GM21447 (cell line): Measurements from ENCODE around the gene LHFPL3.
"Not testable (repeated sequence)": the region's sequence is repeated elsewhere in the genome, so short reads cannot be mapped to it uniquely, and the experiment has no call there.

Experiments used
- ATAC-seq: cut with Tn5 transposase; IDR thresholded peaks from one replicate; pipeline ENCODE4 v1.9.1; 2021; ENCODE audit not compliant: unreplicated experiment

The LHFPL3 gene

DNA sequence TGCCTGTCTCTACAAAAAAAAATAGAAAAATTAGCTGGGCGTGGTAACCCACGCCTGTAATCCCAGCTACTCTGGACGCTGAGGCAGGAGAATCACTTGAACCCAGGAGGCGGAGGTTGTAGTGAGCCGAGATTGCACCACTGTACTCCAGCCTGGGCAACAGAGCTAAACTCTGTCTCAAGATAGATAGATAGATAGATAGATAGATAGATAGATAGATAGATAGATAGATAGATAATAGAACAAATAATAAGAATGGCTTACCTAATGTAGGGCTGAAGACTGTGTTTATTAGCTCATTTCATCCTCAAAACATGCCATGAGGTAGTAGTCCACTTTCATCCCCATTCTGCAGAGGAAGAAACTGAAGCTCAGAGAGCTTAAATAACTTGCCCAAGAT, 597.8 kb downstream of the LHFPL3 start:
- not testable (repeated sequence) for ATAC-seq

GRCh38 chr7:104926601-104927041, 598.2 kb downstream of the LHFPL3 start:
- no peak for ATAC-seq

- ATAC-seq = no peak
Observed at GRCh38 chr7:104927055-104927454, 598.7 kb downstream of the LHFPL3 start.

GRCh38 chr7:104928721-104929400, 600.5 kb downstream of the LHFPL3 start:
- ATAC-seq = no peak

DNA sequence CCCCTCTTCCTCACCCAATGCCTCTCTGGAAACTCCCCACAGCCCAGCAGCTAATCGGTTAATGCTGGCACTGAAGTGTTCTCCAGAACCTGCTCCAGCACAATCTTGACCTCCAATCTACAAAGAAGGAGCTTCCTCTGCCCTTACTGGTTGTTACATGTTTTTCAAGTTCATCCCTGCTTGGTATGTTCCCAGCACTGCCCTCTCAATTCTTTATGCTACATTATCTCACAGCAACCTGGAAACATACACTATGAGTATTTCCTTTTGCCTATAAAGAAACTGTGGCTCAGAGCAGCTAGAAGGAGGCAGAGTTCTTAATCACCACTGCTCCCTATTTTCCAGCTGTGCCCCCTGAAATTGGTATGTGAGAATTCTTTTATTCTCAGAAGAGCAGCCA, 601.5 kb downstream of the LHFPL3 start:
- ATAC-seq = no peak

DNA sequence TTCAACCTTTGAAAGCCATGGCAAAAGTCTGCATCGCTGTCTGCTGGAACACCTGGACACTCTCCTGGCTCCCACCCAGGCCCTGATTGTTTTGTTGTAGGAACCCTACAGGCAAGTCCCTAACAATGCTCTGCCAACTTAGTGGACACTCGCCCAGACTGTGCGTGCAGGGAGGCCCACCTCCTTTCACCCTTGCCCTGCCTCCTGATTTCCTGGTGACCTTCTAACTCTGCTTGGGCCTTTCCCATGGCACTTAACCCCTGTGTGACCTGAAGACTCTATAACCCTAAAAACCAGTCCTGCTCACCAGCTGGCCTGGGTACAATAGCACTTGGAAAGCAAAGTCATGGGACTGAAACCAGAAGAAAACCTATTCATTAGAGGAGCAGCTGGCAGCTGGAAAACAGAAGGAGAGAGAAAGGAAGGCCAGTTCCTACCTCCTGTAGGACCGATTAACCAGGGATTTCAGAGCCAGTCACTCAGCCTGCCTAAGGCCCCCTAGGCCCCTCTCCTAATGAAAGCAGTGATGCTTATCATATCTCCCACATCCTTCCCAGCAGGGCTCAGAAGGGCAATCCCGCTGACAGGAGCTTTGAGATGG, 602.9 kb downstream of the LHFPL3 start:
- no peak for ATAC-seq

GRCh38 chr7:104933022-104933421, 604.6 kb downstream of the LHFPL3 start:
- ATAC-seq = no peak

- no peak for ATAC-seq
Observed at GRCh38 chr7:104933521-104933988, 605.2 kb downstream of the LHFPL3 start.

DNA sequence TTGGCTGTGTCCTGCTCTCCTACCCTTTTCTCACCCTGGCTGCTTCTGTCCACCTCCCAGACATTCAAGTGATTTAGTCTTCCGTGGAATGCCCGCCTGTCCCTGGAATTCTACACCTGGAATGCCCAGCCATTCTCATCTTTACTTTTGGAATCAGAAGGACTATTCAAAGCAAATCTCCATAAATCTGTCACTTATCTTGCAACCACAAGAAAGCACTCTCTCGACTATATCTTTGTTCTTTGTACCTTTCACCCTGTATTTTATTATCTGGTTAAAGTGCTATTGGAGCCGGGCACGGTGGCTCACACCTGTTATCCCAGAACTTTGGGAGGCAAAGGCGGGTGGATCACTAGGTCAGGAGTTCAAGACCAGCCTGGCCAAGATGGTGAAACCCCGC, 606.3 kb downstream of the LHFPL3 start:
- ATAC-seq = no peak

- ATAC-seq = no peak
Observed at GRCh38 chr7:104935276-104935675, 606.9 kb downstream of the LHFPL3 start.

DNA sequence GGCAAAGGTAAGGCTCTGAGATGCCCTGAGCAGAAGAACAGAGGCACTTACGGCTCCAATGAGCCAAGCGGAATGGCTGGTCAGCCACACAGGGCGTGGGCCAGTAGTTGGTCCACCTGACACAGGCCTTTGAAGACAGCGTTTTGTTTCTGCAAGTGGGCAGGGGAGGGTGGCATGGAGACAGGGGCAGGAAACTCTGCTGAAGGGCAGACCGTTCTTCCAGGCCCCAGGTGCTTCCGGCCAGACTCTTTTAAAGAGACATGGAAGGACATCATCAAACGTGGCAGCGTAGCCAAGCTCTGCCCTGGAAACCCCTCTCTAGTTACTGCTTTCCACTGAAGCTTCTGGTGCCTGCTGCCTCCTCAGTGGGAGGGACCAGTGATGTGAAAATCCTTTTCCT, 608.1 kb downstream of the LHFPL3 start:
- no peak for ATAC-seq

DNA sequence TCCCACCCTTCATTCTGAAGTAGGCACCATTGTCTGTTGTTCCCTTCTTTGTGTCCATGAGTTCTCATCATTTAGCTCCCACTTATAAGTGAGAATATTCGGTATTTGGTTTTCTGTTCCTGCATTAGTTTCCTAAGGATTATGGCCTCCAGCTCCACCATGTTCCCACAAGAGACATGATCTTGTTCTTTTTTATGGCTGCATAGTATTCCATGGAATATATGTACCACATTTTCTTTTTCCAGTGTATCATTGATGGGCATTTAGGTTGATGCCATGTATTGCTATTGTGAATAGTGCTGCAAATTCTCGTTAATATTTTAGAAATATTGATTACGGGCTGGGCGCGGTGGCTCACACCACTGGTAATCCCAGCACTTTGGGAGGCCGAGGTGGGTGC, 609.1 kb downstream of the LHFPL3 start:
- not testable (repeated sequence) for ATAC-seq

DNA sequence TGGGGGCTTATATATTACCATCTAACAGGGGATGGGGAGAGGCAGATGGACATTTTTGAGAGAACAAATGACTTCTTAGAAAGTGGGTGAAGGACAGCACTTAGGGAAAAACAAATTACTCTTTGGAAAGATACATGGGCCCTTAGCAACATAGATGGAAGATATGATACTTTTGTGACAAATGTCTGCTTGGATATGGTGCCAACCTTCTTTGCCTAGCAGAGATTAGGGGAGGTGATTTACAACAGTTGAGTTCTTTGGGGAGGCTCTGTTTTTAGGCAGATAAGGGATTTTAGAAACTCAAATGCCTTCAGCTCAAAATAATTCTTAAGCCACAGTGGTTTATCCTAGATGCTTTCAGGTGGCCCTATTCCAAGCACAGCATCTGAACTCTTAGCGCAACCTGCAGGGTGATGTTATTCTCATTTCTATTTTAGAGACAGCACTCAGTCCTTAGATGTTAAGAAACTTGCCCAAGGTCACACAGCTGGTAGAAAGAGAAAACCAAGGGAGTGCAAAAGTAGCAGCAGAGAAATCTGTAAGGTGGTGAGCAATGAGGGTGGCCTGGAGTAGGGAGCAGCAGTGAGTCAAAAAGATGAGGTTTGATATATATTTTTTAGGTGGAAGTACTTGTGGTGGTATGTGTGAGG, 610.5 kb downstream of the LHFPL3 start:
- ATAC-seq = no peak

GRCh38 chr7:104940023-104940710, 611.8 kb downstream of the LHFPL3 start:
- no peak for ATAC-seq

GRCh38 chr7:104943502-104944343, 615.3 kb downstream of the LHFPL3 start:
- ATAC-seq = peak; percentile 43

DNA sequence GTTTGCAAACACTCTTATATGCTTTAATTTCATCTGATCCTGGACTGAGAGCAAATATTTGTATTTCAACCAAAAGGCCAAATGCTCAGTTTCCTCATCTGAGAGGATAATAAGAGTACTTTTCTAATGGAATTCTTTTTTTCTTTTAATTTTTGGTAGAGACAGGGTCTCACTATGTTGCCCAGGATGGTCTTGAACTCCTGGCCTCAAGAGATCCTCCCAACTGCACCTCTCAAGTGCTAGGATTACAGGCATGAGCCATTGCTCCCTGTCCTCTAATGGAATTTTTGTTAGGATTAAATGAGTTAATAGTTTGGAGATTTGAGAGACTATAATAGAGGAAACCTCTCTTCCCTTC, 617.2 kb downstream of the LHFPL3 start:
- no peak for ATAC-seq

DNA sequence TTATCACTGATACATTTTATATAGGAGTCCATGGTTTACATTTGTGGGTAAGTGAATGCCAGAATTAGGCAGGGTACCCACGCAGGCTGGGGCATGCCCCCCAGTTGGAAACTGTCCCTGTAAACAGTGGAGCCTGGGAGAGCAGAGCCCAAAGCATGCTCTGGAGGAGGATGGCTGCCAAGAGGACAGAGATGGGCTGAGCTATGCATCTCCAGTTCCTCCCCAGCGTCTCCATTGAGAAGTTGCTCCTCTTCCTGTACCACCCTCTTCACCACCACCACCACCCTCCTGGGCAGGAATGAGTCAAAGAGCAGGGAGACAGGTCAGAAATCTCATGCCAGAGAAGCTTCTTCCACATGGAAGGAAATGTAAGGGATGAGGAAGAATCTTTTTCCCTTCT, 617.9 kb downstream of the LHFPL3 start:
- ATAC-seq = no peak

DNA sequence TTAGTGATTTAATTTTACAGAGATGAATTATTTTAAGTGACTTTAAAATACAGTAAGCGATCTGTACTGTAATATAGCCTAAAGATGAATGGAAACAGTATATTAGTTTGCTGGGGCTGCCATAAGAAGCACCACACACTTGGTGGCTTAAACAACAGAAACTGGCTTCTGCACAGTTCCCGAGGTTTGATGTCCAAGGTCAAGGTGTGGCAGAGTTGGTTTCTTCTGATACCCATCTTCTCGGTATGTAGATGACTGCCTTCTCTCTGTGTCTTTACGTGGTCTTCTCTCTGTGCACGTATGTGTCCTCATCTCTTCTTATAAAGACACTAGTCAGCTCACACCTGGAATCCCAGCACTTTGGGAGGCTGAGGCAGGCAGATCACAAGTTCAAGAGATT, 621.6 kb downstream of the LHFPL3 start:
- ATAC-seq = no peak

- no peak for ATAC-seq
Observed at GRCh38 chr7:104950754-104951153, 622.4 kb downstream of the LHFPL3 start.

DNA sequence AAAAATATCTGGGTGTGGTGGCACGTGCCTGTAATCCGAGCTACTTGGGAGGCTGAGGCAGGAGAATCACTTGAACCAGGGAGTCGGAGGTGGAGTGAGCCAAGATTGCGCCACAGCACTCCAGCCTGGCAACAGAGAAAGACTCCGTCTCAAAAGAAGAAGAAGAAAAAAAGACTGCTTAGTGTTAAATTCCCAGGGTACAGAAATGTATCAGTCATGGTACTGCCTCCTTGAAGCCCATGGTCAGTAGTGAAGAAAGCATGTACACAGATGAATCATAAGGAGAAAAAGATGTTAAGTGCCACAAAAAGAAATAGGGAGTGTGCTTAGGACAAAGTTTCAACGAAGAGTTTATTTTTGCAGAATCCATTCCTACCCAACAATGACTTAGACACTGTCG, 623.1 kb downstream of the LHFPL3 start:
- ATAC-seq = no peak

DNA sequence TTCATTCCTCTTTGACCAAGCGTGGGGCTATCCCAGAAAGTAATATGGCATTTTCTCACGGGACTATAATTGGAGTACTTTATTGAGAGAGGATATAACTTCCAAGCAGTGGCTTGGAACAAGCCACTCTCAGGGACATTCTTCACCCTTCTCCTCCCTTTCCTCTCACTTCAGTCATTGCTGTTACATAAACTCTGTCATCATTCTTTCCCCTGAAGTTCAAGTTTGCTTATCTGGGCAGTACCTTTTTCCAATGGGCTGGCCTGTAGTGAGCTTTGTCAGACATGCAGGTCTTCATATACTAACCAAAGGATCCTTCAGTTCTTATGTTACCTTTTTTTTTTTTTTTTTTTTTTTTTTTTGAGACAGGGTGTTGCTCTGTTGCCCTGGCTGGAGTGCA, 626.9 kb downstream of the LHFPL3 start:
- no peak for ATAC-seq
